Neuron (in vitro differentiated cells): ENCODE results near the gene DCBLD2.
A peak's percentile ranks its signal among the peaks of the same experiment; 100 is the strongest.

Experiments used
- H2AFZ ChIP-seq: one replicate; pipeline ENCODE4 v1.6.1; 2013; ENCODE audit warnings: low read depth, mild to moderate bottlenecking, inconsistent platforms, low read length, moderate library complexity
- H3K27me3 ChIP-seq: one replicate; pipeline ENCODE4 v1.6.1; 2013; ENCODE audit warnings: low read length; ENCODE audit not compliant: insufficient read depth
- H3K36me3 ChIP-seq: one replicate; pipeline ENCODE4 v1.6.1; 2013; ENCODE audit warnings: low read length; ENCODE audit not compliant: insufficient read depth
- H3K4me1 ChIP-seq: one replicate; pipeline ENCODE4 v1.6.1; 2013; ENCODE audit warnings: low read length; ENCODE audit not compliant: insufficient read depth
- H3K4me3 ChIP-seq: 2 replicates; pipeline ENCODE4 v1.5.1; 2013; ENCODE audit warnings: mild to moderate bottlenecking, low read length, moderate library complexity
- H3K9me3 ChIP-seq: one replicate; pipeline ENCODE4 v1.6.1; 2013; ENCODE audit warnings: low read length

The DCBLD2 gene

GRCh38 chr3:98761643-98762229 is 139.8 kb downstream of the DCBLD2 start:
- no peaks in the 10 kb centered on the region for H3K27me3 ChIP-seq

GRCh38 chr3:98759629-98760028 is 141.9 kb downstream of the DCBLD2 start:
- H3K27me3 ChIP-seq: no peaks in the 10 kb centered on the region
- H3K36me3 ChIP-seq: no peaks in the 10 kb centered on the region
- H3K4me1 ChIP-seq: peaks cover 8% of the 10 kb centered on the region
- H3K4me3 ChIP-seq: no peak overlapping the region
- H3K9me3 ChIP-seq: no peaks in the 10 kb centered on the region
- no peak overlapping the region for H2AFZ ChIP-seq

More at GRCh38 chr3:98761643-98762229, 139.8 kb downstream of the DCBLD2 start:
- H3K9me3 ChIP-seq: no peaks in the 10 kb centered on the region
- H3K4me1 ChIP-seq: peaks cover 8% of the 10 kb centered on the region
- peak overlapping the region; percentile 86 for H2AFZ ChIP-seq
- H3K4me3 ChIP-seq: no peak overlapping the region
- no peaks in the 10 kb centered on the region for H3K36me3 ChIP-seq

- no peak overlapping the region for H2AFZ ChIP-seq
- H3K27me3 ChIP-seq: no peaks in the 10 kb centered on the region
- H3K9me3 ChIP-seq: no peaks in the 10 kb centered on the region
- H3K36me3 ChIP-seq: no peaks in the 10 kb centered on the region
- no peak overlapping the region for H3K4me3 ChIP-seq
- no peaks in the 10 kb centered on the region for H3K4me1 ChIP-seq
Measured at GRCh38 chr3:98755601-98756000, 145.9 kb downstream of the DCBLD2 start.

GRCh38 chr3:98754483-98754882 is 147.0 kb downstream of the DCBLD2 start:
- Histone ChIP-seq H3K4me1 (no peaks in the 10 kb centered on the region), H3K27me3 (no peaks in the 10 kb centered on the region), H3K9me3 (no peaks in the 10 kb centered on the region), H3K36me3 (no peaks in the 10 kb centered on the region), H2AFZ (no peak overlapping the region), H3K4me3 (no peak overlapping the region)

GRCh38 chr3:98750276-98750919 is 151.1 kb downstream of the DCBLD2 start:
- no peaks in the 10 kb centered on the region for H3K36me3 ChIP-seq
- H3K4me3 ChIP-seq: no peak overlapping the region
- no peaks in the 10 kb centered on the region for H3K4me1 ChIP-seq
- H3K9me3 ChIP-seq: no peaks in the 10 kb centered on the region
- no peaks in the 10 kb centered on the region for H3K27me3 ChIP-seq
- H2AFZ ChIP-seq: no peak overlapping the region

- no peaks in the 10 kb centered on the region for H3K4me1 ChIP-seq
- H3K27me3 ChIP-seq: no peaks in the 10 kb centered on the region
- H3K9me3 ChIP-seq: no peaks in the 10 kb centered on the region
- no peak overlapping the region for H2AFZ ChIP-seq
- no peaks in the 10 kb centered on the region for H3K36me3 ChIP-seq
- H3K4me3 ChIP-seq: no peak overlapping the region
Measured at GRCh38 chr3:98746882-98747281, 154.6 kb downstream of the DCBLD2 start.

- no peak overlapping the region for H2AFZ ChIP-seq
- no peaks in the 10 kb centered on the region for H3K9me3 ChIP-seq
- H3K36me3 ChIP-seq: no peaks in the 10 kb centered on the region
- no peaks in the 10 kb centered on the region for H3K27me3 ChIP-seq
- no peaks in the 10 kb centered on the region for H3K4me1 ChIP-seq
- H3K4me3 ChIP-seq: no peak overlapping the region
Measured at GRCh38 chr3:98746122-98746521, 155.4 kb downstream of the DCBLD2 start.
